ENCODE measurements around the gene GPR132. TPM values are rescaled to one million over a fixed set of nuclear protein-coding genes. Genes with fewer than 3 reads are reported as not detected.

The GPR132 gene
- total and polyA plus RNA-seq, 2 of the 13 experiments (the other 11 are each of a cell fraction or from before 2014, with no cell fraction given): not detected

DNA sequence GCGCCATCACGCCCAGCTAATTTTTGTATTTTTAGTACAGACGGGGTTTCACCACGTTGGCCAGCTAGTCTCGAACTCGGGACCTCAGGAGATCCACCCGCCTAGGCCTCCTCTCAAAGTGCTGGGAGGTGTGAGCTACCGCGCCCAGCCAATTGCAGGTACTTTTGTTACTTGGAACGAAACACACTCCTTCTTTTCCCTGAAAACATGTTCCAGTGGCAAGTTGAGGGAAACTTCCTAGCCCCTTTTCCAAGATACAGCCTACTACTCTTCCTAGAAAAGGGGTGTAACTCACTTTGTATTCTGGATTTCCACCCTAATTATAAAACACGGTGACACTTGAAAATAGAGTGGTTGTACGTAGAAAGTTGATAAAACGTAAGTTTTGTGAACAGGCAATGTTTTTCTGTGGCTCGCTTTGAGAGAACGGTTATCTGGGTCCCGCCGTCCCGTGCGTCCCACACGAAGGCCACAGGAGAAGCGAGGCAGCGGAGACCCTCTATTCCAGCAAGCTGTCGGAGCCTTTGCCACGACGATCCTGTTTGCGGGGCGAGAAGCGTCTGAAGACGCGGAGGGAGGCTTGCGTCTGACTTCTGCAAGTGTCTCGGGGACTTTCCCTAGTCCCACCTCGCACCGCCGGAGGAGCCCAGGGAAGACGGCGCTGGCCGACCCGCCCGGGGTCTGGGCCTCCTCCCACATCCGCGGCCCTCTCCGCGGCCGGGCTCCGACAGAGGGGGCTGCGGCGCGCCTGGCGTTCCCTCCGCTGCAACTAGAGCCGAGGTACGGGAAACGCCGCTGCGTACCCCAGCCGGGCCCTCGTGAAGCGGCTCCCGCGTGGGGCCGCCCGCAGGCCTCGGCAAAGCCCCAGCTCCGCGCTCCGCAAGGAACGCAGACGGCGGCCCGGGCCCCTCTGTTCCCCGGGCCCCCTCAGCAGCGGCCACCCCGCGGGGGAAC, 45.1 kb downstream of the GPR132 start (continued):
- TF ChIP-seq, protein P1, sequence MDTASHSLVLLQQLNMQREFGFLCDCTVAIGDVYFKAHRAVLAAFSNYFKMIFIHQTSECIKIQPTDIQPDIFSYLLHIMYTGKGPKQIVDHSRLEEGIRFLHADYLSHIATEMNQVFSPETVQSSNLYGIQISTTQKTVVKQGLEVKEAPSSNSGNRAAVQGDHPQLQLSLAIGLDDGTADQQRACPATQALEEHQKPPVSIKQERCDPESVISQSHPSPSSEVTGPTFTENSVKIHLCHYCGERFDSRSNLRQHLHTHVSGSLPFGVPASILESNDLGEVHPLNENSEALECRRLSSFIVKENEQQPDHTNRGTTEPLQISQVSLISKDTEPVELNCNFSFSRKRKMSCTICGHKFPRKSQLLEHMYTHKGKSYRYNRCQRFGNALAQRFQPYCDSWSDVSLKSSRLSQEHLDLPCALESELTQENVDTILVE (CRISPR knock-in tag; IDR thresholded peaks at IDR 0.05): no peak
- TF ChIP-seq SNAI1 (CRISPR knock-in tag; IDR thresholded peaks at IDR 0.05; ENCODE audit: borderline replicate concordance): peak; percentile 67; the same call in 1 of the 2 replicates
- TF ChIP-seq, protein P2, sequence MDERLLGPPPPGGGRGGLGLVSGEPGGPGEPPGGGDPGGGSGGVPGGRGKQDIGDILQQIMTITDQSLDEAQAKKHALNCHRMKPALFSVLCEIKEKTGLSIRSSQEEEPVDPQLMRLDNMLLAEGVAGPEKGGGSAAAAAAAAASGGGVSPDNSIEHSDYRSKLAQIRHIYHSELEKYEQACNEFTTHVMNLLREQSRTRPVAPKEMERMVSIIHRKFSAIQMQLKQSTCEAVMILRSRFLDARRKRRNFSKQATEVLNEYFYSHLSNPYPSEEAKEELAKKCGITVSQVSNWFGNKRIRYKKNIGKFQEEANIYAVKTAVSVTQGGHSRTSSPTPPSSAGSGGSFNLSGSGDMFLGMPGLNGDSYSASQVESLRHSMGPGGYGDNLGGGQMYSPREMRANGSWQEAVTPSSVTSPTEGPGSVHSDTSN (CRISPR knock-in tag; IDR thresholded peaks at IDR 0.05): no peak
- 0 out of 2 replicates have a peak, but pooled peaks have one; percentile 12 for TF ChIP-seq NFYB (CRISPR knock-in tag; IDR thresholded peaks at IDR 0.05)
- TF ChIP-seq, protein P3, sequence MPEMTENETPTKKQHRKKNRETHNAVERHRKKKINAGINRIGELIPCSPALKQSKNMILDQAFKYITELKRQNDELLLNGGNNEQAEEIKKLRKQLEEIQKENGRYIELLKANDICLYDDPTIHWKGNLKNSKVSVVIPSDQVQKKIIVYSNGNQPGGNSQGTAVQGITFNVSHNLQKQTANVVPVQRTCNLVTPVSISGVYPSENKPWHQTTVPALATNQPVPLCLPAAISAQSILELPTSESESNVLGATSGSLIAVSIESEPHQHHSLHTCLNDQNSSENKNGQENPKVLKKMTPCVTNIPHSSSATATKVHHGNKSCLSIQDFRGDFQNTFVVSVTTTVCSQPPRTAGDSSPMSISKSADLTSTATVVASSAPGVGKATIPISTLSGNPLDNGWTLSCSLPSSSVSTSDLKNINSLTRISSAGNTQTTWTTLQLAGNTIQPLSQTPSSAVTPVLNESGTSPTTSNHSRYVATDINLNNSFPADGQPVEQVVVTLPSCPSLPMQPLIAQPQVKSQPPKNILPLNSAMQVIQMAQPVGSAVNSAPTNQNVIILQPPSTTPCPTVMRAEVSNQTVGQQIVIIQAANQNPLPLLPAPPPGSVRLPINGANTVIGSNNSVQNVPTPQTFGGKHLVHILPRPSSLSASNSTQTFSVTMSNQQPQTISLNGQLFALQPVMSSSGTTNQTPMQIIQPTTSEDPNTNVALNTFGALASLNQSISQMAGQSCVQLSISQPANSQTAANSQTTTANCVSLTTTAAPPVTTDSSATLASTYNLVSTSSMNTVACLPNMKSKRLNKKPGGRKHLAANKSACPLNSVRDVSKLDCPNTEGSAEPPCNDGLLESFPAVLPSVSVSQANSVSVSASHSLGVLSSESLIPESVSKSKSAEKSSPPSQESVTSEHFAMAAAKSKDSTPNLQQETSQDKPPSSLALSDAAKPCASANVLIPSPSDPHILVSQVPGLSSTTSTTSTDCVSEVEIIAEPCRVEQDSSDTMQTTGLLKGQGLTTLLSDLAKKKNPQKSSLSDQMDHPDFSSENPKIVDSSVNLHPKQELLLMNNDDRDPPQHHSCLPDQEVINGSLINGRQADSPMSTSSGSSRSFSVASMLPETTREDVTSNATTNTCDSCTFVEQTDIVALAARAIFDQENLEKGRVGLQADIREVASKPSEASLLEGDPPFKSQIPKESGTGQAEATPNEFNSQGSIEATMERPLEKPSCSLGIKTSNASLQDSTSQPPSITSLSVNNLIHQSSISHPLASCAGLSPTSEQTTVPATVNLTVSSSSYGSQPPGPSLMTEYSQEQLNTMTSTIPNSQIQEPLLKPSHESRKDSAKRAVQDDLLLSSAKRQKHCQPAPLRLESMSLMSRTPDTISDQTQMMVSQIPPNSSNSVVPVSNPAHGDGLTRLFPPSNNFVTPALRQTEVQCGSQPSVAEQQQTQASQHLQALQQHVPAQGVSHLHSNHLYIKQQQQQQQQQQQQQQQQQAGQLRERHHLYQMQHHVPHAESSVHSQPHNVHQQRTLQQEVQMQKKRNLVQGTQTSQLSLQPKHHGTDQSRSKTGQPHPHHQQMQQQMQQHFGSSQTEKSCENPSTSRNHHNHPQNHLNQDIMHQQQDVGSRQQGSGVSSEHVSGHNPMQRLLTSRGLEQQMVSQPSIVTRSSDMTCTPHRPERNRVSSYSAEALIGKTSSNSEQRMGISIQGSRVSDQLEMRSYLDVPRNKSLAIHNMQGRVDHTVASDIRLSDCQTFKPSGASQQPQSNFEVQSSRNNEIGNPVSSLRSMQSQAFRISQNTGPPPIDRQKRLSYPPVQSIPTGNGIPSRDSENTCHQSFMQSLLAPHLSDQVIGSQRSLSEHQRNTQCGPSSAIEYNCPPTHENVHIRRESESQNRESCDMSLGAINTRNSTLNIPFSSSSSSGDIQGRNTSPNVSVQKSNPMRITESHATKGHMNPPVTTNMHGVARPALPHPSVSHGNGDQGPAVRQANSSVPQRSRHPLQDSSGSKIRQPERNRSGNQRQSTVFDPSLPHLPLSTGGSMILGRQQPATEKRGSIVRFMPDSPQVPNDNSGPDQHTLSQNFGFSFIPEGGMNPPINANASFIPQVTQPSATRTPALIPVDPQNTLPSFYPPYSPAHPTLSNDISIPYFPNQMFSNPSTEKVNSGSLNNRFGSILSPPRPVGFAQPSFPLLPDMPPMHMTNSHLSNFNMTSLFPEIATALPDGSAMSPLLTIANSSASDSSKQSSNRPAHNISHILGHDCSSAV (CRISPR knock-in tag; IDR thresholded peaks at IDR 0.05; ENCODE audit: borderline replicate concordance): no peak
- TF ChIP-seq IKZF4 (CRISPR knock-in tag; IDR thresholded peaks at IDR 0.05; ENCODE audit: borderline replicate concordance, low read depth, not compliant biosample characterization): no peak
- TF ChIP-seq, protein P4, sequence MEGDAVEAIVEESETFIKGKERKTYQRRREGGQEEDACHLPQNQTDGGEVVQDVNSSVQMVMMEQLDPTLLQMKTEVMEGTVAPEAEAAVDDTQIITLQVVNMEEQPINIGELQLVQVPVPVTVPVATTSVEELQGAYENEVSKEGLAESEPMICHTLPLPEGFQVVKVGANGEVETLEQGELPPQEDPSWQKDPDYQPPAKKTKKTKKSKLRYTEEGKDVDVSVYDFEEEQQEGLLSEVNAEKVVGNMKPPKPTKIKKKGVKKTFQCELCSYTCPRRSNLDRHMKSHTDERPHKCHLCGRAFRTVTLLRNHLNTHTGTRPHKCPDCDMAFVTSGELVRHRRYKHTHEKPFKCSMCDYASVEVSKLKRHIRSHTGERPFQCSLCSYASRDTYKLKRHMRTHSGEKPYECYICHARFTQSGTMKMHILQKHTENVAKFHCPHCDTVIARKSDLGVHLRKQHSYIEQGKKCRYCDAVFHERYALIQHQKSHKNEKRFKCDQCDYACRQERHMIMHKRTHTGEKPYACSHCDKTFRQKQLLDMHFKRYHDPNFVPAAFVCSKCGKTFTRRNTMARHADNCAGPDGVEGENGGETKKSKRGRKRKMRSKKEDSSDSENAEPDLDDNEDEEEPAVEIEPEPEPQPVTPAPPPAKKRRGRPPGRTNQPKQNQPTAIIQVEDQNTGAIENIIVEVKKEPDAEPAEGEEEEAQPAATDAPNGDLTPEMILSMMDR (CRISPR knock-in tag; IDR thresholded peaks at IDR 0.05): 0 out of 2 replicates have a peak, but pooled peaks have one; percentile 10
- no peak for TF ChIP-seq ZNF766 (CRISPR knock-in tag; IDR thresholded peaks at IDR 0.05; ENCODE audit: borderline replicate concordance)
- no peak for TF ChIP-seq ZNF382 (CRISPR knock-in tag; IDR thresholded peaks at IDR 0.05; ENCODE audit: borderline replicate concordance)
- no peak for TF ChIP-seq NR2F6 (IDR thresholded peaks at IDR 0.05)
- TF ChIP-seq NR2F6 (CRISPR knock-in tag; IDR thresholded peaks at IDR 0.05): no peak
- no peak for TF ChIP-seq ZNF329 (CRISPR knock-in tag; IDR thresholded peaks at IDR 0.05; ENCODE audit: low read depth)
- TF ChIP-seq AGO2 (optimal IDR thresholded peaks at IDR 0.05; ENCODE audit: low read depth, low read length): peak; percentile 55
- TF ChIP-seq, protein P5, sequence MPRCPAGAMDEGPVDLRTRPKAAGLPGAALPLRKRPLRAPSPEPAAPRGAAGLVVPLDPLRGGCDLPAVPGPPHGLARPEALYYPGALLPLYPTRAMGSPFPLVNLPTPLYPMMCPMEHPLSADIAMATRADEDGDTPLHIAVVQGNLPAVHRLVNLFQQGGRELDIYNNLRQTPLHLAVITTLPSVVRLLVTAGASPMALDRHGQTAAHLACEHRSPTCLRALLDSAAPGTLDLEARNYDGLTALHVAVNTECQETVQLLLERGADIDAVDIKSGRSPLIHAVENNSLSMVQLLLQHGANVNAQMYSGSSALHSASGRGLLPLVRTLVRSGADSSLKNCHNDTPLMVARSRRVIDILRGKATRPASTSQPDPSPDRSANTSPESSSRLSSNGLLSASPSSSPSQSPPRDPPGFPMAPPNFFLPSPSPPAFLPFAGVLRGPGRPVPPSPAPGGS (CRISPR knock-in tag; IDR thresholded peaks at IDR 0.05): no peak

Measured in HepG2 (cell line).